SK-N-MC (cell line): ENCODE measurements around the gene SYNJ2.

Experiments
- EZH2 ChIP-seq: fragments of 200-600 bp; sonication (generic); IDR thresholded peaks from one replicate; pipeline ENCODE4 v1.6.1; 2017; ENCODE audit warnings: antibody characterized with exemption
- FOXP2 ChIP-seq: optimal IDR thresholded peaks from 2 replicates; pipeline ENCODE3; 2011; ENCODE audit warnings: mild to moderate bottlenecking, moderate library complexity; ENCODE audit not compliant: insufficient read depth; ENCODE audit errors: extremely low read length, control extremely low read depth
- POLR2AphosphoS5 ChIP-seq: IDR thresholded peaks from 2 replicates; pipeline ENCODE4 v1.6.1; 2012; ENCODE audit warnings: mild to moderate bottlenecking, low read depth, low read length, borderline replicate concordance

GRCh38 chr6:158019416-158019815, 37.8 kb downstream of the SYNJ2 start:
- TF ChIP-seq EZH2 (no peak), POLR2AphosphoS5 (no peak), FOXP2 (no peak)
